ENCODE results near the gene CUL3. TPM values are rescaled to one million over a fixed set of nuclear protein-coding genes. Genes with fewer than 3 reads are reported as not detected.

Gene CUL3
- total and polyA plus RNA-seq, 2 of the 8 experiments (the other 6 are each of a cell fraction or from before 2014, with no cell fraction given) = 28.5 to 113 TPM

GRCh38 chr2:224444783-224445182 lies 140.4 kb downstream of the CUL3 start:
- no peaks in the 10 kb centered on the region for H4K20me1 ChIP-seq (replicated peaks in 1 of 2; ENCODE audit: control insufficient read depth in 1 of 2, insufficient read depth in 2 of 2, low read length in 2 of 2)
- 92% methylated on average over 4 of the region's 4 CpGs; no CpG with 5 or more reads in 1 of the 2 experiments for WGBS, 2 experiments (ENCODE audit: extremely low coverage in 1 of 2, insufficient coverage in 1 of 2, insufficient read length in 1 of 2, insufficient replicate concordance in 2 of 2, low coverage in 1 of 2, low lambda C conversion rate in 2 of 2, missing lambda C conversion rate in 1 of 2)
- no peak overlapping the region for H3K4ac ChIP-seq (replicated peaks; ENCODE audit: insufficient read length, low read depth, low read length)
- no peak overlapping the region for H2BK120ac ChIP-seq (replicated peaks; ENCODE audit: low read depth, low read length)
- no peaks in the 10 kb centered on the region for H3K4me1 ChIP-seq (replicated peaks in 1 of 4; ENCODE audit: control insufficient read depth in 3 of 4, insufficient read depth in 4 of 4, low read length in 3 of 4)
- H2AFZ ChIP-seq (ENCODE audit: low read length) = no peak overlapping the region
- no peaks in the 10 kb centered on the region for H3K79me1 ChIP-seq (ENCODE audit: low read depth, low read length)
- no peak overlapping the region for H2BK20ac ChIP-seq (ENCODE audit: low read length)
- no peak overlapping the region for H2BK5ac ChIP-seq (ENCODE audit: low read depth, low read length)
- H3K36me3 ChIP-seq (ENCODE audit: control insufficient read depth in 2 of 4, insufficient read depth in 4 of 4, low read length in 3 of 4) = no peaks in the 10 kb centered on the region
- no peak overlapping the region for H3K4me3 ChIP-seq (ENCODE audit: extremely low read depth in 1 of 4, insufficient read depth in 2 of 4, low read depth in 3 of 4, low read length in 4 of 4)
- ChIA-PET POLR2A (ENCODE audit: partially characterized antibody) (no interaction called here), CTCF (ENCODE audit: partially characterized antibody) (interaction anchor here (0.7 to 1.4 kb wide), 2 partner anchors 9 to 562 kb away, joined by 3 to 5 read pairs; no protein-coding TSS in a partner anchor)
- no peaks in the 10 kb centered on the region for H3K79me2 ChIP-seq (ENCODE audit: control insufficient read depth in 1 of 2, insufficient read depth in 2 of 2, low read length in 2 of 2)
- no peak overlapping the region for H2AK5ac ChIP-seq (ENCODE audit: low read depth, low read length)
- no peak overlapping the region for H4K5ac ChIP-seq (ENCODE audit: insufficient read length, low read depth, low read length)
- no peak overlapping the region for H4K91ac ChIP-seq (replicated peaks; ENCODE audit: insufficient read length, low read length)
- no peaks in the 10 kb centered on the region; a peak in 1 of 4 replicates for H3K9me3 ChIP-seq (ENCODE audit: insufficient read depth in 2 of 2, low read depth in 1 of 2, low read length in 1 of 2)
- no peak overlapping the region for H3K23ac ChIP-seq (ENCODE audit: insufficient read length)
- H4K8ac ChIP-seq (ENCODE audit: extremely low read depth, insufficient read depth, low read length) = no peak overlapping the region
- H2BK15ac ChIP-seq (ENCODE audit: low read length) = no peak overlapping the region
- no peaks in the 10 kb centered on the region for H3K23me2 ChIP-seq (ENCODE audit: low read depth, low read length)
- no peak overlapping the region for H3K27ac ChIP-seq (ENCODE audit: low read depth, low read length)
- no peak overlapping the region for H3K56ac ChIP-seq (replicated peaks; ENCODE audit: insufficient read length, low read depth, low read length)
- DNase-seq (ENCODE audit: low read depth in 1 of 2, low spot score in 2 of 2) (no peak), FAIRE-seq (no peak)
- no peak overlapping the region for H3K4me2 ChIP-seq (ENCODE audit: insufficient read depth in 1 of 2, low read depth in 2 of 2, low read length in 2 of 2)
- H3K27me3 ChIP-seq (replicated peaks in 1 of 4; ENCODE audit: control insufficient read depth in 3 of 4, extremely low read depth in 1 of 4, insufficient read depth in 3 of 4, low read length in 3 of 4) = no peaks in the 10 kb centered on the region
- no peak overlapping the region for H3K14ac ChIP-seq (ENCODE audit: insufficient read length)
- no peak overlapping the region for H2BK12ac ChIP-seq (ENCODE audit: low read depth, low read length)
- H3K9ac ChIP-seq (replicated peaks in 1 of 4; ENCODE audit: extremely low read depth in 1 of 4, low read depth in 3 of 4, low read length in 3 of 4) = no peak overlapping the region
- no peak overlapping the region for H3K18ac ChIP-seq (ENCODE audit: extremely low read depth, low read length)
- no peak for TF ChIP-seq CBX5 (IDR thresholded peaks at IDR 0.05; ENCODE audit: low read depth, low read length)
- TF ChIP-seq ASH2L (IDR thresholded peaks at IDR 0.05; ENCODE audit: low read length) = no peak
- TF ChIP-seq KDM1A (IDR thresholded peaks at IDR 0.05; ENCODE audit: borderline replicate concordance, low read length) = no peak
- TF ChIP-seq MAFK (IDR thresholded peaks at IDR 0.05; ENCODE audit: low read depth, low read length) = no peak
- no peak for TF ChIP-seq BRCA1 (IDR thresholded peaks at IDR 0.05; ENCODE audit: low read depth, low read length)
- TF ChIP-seq BACH1 (IDR thresholded peaks at IDR 0.05; ENCODE audit: low read length) = no peak

Data from H1 (cell line).